GM18505 (cell line): ENCODE measurements around the gene NOVA2.

ENCODE experiments used
- ATAC-seq: cut with Tn5 transposase; IDR thresholded peaks from one replicate; pipeline ENCODE4 v1.9.1; 2021; ENCODE audit not compliant: unreplicated experiment
- POLR2A ChIP-seq: IDR thresholded peaks from 4 replicates; pipeline ENCODE4 v1.6.1; 2011; ENCODE audit warnings: borderline replicate concordance; ENCODE audit not compliant: insufficient read depth, insufficient read length; ENCODE audit errors: extremely low read depth

Gene NOVA2

DNA sequence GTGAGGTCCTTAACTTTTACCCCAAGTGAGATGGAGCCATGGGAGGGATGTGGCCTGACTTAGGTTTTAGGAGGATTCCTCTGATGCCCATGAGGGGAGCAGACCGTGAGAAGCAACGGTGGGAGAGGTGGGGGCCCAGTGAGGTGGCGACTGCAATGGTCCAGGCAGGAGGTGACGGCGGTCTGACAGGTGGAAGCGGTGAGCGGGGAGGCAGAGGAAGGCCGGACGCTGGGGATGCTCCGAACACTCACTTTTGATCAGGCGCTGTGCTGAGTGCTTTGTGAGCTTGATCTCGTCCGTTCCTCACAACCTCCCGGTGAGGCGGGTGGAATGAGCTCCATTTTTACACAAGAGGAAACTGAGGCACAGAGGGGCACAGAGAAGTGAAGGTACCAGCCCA, 11.6 kb downstream of the NOVA2 start:
- ATAC-seq, result no peak
- TF ChIP-seq POLR2A, result no peak

- no peak for TF ChIP-seq POLR2A
- ATAC-seq, result no peak
Measured at GRCh38 chr19:45960595-45961235, 12.9 kb downstream of the NOVA2 start.

DNA sequence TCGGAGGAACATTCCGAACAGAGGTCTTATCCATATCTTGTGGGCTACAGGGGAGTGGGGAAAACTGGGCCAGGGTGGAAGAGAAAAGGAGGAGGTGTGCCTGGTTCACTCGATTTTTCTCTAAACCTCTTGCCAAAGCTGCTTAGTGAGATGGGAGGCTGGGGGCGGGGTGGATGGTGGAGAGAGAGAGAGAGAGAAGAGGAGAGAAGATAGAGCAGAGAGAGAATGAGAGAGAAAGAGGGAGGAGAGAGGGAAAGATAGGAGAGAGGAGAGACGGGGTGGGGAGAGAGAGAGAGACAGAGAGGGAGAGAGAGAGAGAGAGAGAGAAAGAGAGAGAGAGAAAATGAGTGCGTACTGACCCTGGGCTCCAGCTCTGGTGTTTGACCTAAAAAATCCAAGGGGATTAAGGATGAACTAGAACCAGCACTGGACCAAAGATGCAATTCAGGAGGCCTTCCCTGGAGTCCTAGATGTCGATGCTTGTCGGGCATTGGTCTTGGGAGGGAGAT, 14.1 kb downstream of the NOVA2 start:
- no peak for TF ChIP-seq POLR2A

GRCh38 chr19:45958769-45959516, 14.7 kb downstream of the NOVA2 start:
- ATAC-seq, result no peak
- no peak for TF ChIP-seq POLR2A

More for the DNA sequence above, 14.1 kb downstream of the NOVA2 start:
- no peak for ATAC-seq

DNA sequence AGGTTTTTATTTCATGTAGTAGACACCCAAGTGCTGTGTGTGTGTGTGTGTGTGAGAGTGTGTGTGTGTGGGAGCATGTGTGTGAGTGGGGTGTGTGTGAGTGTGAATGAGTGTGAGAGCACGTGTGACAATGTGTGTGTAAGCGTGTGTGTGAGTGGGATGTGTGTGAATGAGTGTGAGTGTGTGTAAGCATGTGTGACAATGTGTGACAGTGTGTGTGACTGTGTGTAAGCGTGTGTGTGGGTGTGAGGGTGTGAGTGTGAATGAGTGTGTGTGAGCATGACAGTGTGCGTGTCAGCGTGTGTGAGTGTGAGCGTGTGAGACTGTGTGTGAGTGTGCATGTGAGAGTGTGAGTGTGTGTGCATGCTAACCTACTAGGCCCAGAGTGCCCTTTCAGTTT, 15.3 kb downstream of the NOVA2 start:
- no peak for TF ChIP-seq POLR2A
- no peak for ATAC-seq

DNA sequence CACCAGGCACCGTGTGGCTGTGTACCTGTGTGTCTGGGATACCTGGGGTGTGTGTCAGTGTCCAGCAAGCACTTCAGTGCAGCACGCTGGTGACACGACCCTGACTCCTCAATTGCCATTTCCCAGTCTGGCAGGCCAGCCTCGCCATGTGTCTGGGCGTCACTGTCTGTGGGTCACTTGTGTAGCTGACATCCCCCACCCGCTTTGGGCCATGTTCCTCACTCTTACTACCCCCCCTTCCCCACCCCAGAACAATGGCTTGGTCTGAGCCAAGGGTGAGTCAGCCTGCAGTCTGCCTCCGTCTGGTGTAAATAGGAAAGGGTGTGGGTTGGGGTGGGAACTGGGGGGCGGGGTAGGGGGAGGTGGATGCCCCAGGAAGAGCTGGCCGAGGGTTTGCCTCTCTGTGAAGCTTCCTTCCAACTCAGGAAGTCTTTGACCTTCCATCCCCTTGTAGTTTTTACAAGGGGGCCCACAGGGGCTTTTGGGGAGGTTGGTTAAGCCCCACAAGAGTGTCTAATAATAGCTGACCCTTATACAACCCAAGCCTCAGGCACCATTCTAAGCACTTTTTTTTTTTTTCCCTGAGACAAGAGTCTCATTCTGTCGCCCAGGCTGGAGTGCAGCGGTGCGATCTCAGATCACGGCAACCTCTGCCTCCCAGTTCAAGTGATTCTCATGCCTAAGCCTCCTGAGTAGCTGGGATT, 17.6 kb downstream of the NOVA2 start:
- no peak for TF ChIP-seq POLR2A

GRCh38 chr19:45954156-45954555, 19.5 kb downstream of the NOVA2 start:
- ATAC-seq, result no peak
- TF ChIP-seq POLR2A, result no peak

More for the DNA sequence above, 17.6 kb downstream of the NOVA2 start:
- no peak for ATAC-seq

DNA sequence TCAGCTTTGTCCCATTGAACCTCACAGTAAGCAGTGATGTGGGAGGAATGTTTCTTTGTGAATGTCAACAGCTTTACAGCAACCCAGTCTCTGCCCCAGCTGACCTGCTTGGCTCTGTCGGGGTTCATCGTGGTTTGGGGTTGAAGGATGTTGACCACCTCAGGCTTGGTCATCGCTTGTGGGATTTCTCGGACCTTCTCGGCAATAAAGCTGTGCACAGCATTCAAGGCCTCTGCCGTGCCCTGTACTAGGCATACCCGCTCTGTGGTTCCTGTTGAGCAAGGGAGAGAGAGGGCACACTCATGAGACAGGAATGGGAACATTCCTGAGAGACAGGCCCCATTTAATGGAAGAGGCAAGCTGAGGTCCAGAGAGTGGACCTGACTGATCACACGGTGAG, 20.0 kb downstream of the NOVA2 start:
- no peak for TF ChIP-seq POLR2A
- no peak for ATAC-seq

DNA sequence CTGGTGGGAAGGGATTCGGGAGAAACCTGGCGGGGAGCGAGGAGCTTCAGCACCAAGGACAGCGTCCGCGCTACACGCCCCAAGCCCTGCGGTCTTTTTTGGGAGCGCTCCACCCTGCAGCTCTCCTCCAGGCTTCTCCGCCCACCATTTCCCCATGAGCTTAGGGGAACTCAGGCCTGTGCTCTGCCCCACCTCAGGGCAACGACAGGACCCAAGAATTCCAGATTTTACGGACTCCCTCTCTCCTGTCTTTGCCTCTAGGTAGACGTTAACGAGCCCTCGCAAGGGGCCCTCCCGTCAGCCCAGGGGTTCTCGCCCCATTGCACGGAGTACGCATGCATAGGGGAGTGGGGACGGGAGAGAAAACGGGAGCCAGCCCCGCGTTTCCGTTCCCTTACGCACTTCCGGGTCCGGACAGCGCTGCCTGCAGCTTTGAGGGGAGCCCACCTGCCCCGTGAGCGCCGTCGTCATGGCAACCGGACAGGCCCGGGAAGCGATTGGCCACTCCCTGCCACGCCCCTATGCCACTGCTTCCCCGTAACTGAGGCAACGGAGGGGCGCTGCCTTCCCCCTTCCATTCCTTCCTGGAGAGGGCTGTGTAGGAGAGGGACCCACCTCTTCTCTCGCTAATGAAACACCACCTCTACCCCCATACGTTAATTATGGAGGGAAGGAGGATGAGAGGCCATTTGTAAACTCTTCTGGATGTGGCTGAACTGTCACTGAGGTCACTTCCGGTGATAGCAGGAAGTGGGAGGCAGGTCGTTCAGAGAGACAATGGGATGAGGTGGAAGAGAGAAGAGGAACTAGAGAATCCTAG, 20.8 kb downstream of the NOVA2 start:
- ATAC-seq, result no peak
- no peak for TF ChIP-seq POLR2A

DNA sequence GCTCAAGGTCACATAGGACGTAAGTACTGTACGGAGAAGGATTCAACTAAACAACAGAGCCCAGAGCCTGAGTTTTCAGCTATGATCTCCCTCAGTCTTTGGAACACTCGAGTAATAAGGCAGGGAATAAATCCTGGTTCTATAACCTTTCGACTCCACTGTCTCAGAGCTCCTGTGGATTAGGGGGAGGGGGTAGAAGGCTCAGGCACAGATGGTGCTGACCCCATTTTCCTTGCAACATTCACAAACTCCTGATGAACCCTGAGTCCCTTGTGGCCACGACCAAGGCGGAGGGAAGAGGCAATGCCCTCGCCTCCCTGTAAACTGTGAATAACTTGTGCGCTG, 21.4 kb downstream of the NOVA2 start:
- TF ChIP-seq POLR2A, result no peak
- no peak for ATAC-seq

DNA sequence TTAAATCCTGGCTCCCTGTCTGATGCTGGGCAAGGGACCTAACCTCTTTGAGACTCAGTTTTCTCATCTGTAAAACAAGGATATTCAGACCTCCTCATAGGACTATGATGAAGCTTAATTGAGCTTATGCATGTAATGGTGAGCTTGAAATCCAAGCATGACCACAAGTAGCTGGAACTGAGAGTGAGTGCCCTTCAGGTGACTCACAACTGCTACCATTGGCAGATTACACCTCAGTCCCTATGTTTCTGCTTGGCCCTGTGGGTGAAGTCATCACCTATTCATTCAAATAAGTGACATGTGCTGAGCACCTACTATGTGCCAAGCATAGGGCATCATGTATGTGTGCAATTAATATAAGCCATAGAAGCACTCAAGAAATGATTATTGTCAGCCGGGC, 25.7 kb downstream of the NOVA2 start:
- TF ChIP-seq POLR2A, result no peak

GRCh38 chr19:45940515-45940805, 33.2 kb downstream of the NOVA2 start:
- ATAC-seq, result no peak
- no peak for TF ChIP-seq POLR2A

More for the DNA sequence above, 25.7 kb downstream of the NOVA2 start:
- ATAC-seq, result no peak
